Measurements from ENCODE around the gene MYO15A. TPM values are rescaled to one million over a fixed set of nuclear protein-coding genes. Genes with fewer than 3 reads are reported as not detected.

MYO15A gene
- total RNA-seq, 2 donors from 2014 or later = 1.7 to 2.4 TPM

DNA sequence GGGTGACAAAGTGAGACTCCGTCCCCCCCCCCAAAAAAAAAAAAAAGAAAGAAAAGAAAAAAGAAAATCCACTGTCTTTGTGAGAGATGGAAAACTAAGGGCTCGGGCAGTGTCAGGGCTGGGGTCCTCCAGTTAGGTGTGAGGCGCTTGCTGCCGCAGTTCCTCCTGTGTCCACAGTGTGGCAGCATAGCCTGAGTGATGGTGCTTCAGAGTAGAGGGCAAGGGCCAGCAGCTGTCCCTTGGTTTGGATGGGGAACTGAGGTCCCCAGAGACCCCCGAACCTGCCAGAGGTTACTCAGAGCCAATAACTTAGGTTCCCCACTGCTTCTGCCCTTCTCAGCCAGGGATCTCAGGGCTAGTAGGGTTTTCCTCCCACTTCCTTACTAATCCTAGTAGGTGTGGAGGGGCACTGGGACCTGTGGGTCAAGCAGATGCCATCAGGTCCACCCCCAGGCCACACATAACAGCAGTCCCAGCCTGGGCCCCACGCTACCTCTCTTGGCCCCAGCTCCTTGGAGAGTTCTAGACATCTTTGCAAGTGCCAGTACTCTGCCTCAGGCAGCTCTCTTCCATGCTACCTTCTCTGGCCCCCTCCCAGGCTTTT lies 109.0 kb downstream of the MYO15A start:
- Histone ChIP-seq H3K27me3 (ENCODE audit: control insufficient read depth, insufficient read depth, low read length, poor library complexity, severe bottlenecking) (no peaks in the 10 kb centered on the region), H3K36me3 (ENCODE audit: control insufficient read depth, insufficient read depth, low read length) (no peaks in the 10 kb centered on the region), H3K9me3 (ENCODE audit: control insufficient read depth, low read length) (no peaks in the 10 kb centered on the region), H3K4me1 (ENCODE audit: control insufficient read depth, insufficient read depth, low read length) (no peaks in the 10 kb centered on the region), H3K9ac (ENCODE audit: extremely low read depth, low read length, poor library complexity, severe bottlenecking) (no peak overlapping the region), H3K4me3 (ENCODE audit: low read length) (no peak overlapping the region), H3K27ac (ENCODE audit: low read depth, low read length) (no peak overlapping the region)
- Mint-ChIP-seq H3K27me3 (ENCODE audit: insufficient read depth) (no peaks in the 10 kb centered on the region), H3K4me3 (no peak overlapping the region), H3K27ac (no peak overlapping the region), H3K4me1 (peaks cover 3% of the 10 kb centered on the region), H3K36me3 (ENCODE audit: low read depth) (no peaks in the 10 kb centered on the region), H3K9me3 (no peaks in the 10 kb centered on the region)
- WGBS, 2 experiments (ENCODE audit: insufficient coverage in 1 of 2, insufficient read length in 1 of 2) = 22 to 23% methylated on average over 4 to 5 of the region's 6 CpGs
- peak; percentile 98 for DNase-seq
- TF ChIP-seq, protein P1, sequence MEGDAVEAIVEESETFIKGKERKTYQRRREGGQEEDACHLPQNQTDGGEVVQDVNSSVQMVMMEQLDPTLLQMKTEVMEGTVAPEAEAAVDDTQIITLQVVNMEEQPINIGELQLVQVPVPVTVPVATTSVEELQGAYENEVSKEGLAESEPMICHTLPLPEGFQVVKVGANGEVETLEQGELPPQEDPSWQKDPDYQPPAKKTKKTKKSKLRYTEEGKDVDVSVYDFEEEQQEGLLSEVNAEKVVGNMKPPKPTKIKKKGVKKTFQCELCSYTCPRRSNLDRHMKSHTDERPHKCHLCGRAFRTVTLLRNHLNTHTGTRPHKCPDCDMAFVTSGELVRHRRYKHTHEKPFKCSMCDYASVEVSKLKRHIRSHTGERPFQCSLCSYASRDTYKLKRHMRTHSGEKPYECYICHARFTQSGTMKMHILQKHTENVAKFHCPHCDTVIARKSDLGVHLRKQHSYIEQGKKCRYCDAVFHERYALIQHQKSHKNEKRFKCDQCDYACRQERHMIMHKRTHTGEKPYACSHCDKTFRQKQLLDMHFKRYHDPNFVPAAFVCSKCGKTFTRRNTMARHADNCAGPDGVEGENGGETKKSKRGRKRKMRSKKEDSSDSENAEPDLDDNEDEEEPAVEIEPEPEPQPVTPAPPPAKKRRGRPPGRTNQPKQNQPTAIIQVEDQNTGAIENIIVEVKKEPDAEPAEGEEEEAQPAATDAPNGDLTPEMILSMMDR (conservative IDR thresholded peaks at IDR 0.05) = peak; percentile 91

DNA sequence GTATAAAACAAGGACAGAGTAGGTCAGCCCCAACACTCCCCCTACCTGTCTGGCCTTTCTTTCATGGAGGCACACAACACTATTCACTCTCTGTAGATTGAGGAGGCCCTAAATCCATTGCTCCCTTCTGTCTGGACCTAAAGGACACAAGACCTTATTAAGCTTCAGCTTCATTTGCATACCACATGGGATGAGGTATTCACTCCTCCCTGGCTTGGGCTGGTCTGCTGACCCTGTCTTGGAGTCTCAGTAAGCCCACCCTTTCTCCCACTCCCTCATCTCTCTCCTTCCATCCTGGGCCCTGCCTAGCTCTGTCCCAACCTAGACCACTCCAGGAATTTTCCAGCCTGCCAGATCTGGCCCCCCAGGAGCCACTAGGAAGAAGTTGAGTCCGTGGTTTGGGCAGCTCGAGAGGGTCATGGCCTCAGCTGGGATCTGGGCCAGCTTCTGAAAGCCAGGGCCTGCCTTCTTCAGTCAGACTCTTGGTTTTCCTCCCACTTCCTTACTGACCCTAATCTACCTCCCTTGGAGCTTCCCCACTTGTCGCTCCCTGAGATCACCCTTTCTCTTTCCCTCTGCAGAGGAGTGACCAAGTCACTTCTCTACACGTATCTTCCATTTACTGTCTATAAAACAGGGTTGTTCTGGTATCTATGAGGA lies 110.3 kb downstream of the MYO15A start:
- H3K36me3 ChIP-seq (ENCODE audit: control insufficient read depth, insufficient read depth, low read length) = no peaks in the 10 kb centered on the region
- no peak overlapping the region for H3K4me3 Mint-ChIP-seq
- no peak overlapping the region for H3K9ac ChIP-seq (ENCODE audit: extremely low read depth, low read length, poor library complexity, severe bottlenecking)
- H3K27ac Mint-ChIP-seq = peak overlapping the region; percentile 46
- no peak for DNase-seq
- H3K9me3 ChIP-seq (ENCODE audit: control insufficient read depth, low read length) = no peaks in the 10 kb centered on the region
- no peak overlapping the region for H3K4me3 ChIP-seq (ENCODE audit: low read length)
- H3K36me3 Mint-ChIP-seq (ENCODE audit: low read depth) = no peaks in the 10 kb centered on the region
- no peaks in the 10 kb centered on the region for H3K27me3 ChIP-seq (ENCODE audit: control insufficient read depth, insufficient read depth, low read length, poor library complexity, severe bottlenecking)
- 92 to 100% methylated on average over 2 to 3 of the region's 4 CpGs for WGBS, 2 experiments (ENCODE audit: insufficient coverage in 1 of 2, insufficient read length in 1 of 2)
- no peaks in the 10 kb centered on the region for H3K27me3 Mint-ChIP-seq (ENCODE audit: insufficient read depth)
- TF ChIP-seq, protein P1 (conservative IDR thresholded peaks at IDR 0.05) = no peak
- peaks cover 4% of the 10 kb centered on the region for H3K4me1 Mint-ChIP-seq
- H3K4me1 ChIP-seq (ENCODE audit: control insufficient read depth, insufficient read depth, low read length) = no peaks in the 10 kb centered on the region
- no peak overlapping the region for H3K27ac ChIP-seq (ENCODE audit: low read depth, low read length)
- H3K9me3 Mint-ChIP-seq = no peaks in the 10 kb centered on the region

DNA sequence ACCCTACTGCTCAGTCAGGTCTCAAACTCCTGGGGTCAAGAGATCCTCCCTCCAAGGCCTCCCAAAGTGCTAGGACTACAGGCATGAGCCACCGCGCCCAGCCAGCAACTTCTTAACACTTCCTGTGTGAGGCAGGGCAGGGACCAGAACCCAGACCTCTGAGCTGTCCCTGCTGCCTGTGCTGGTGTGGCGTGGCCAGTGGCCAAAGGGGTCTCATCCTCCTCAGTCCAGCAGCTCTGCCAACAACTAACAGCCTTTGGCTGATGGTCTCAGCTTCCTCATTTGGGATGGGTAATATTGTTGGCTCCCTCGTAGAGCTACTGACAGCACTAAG lies 115.5 kb downstream of the MYO15A start:
- Mint-ChIP-seq H3K4me3 (peak overlapping the region; percentile 95), H3K9me3 (no peaks in the 10 kb centered on the region), H3K4me1 (peaks cover 22% of the 10 kb centered on the region), H3K27me3 (ENCODE audit: insufficient read depth) (no peaks in the 10 kb centered on the region), H3K27ac (peak overlapping the region; percentile 98), H3K36me3 (ENCODE audit: low read depth) (no peaks in the 10 kb centered on the region)
- Histone ChIP-seq H3K36me3 (ENCODE audit: control insufficient read depth, insufficient read depth, low read length) (no peaks in the 10 kb centered on the region), H3K9ac (ENCODE audit: extremely low read depth, low read length, poor library complexity, severe bottlenecking) (peak overlapping the region; percentile 56), H3K4me1 (ENCODE audit: control insufficient read depth, insufficient read depth, low read length) (peaks cover 5% of the 10 kb centered on the region), H3K27me3 (ENCODE audit: control insufficient read depth, insufficient read depth, low read length, poor library complexity, severe bottlenecking) (no peaks in the 10 kb centered on the region), H3K27ac (ENCODE audit: low read depth, low read length) (peak overlapping the region; percentile 97), H3K9me3 (ENCODE audit: control insufficient read depth, low read length) (no peaks in the 10 kb centered on the region), H3K4me3 (ENCODE audit: low read length) (no peak overlapping the region)
- no peak for DNase-seq
- TF ChIP-seq, protein P1 (conservative IDR thresholded peaks at IDR 0.05) = no peak
- whole genome bisulfite sequencing, 2 experiments (ENCODE audit: insufficient coverage in 1 of 2, insufficient read length in 1 of 2) = 81 to 100% methylated on average over 2 to 4 of the region's 4 CpGs

Data from endodermal cell (in vitro differentiated cells).